GM21367 (cell line): ENCODE measurements around the gene SMYD2.

ENCODE experiments used
- ATAC-seq: cut with Tn5 transposase; IDR thresholded peaks from one replicate; pipeline ENCODE4 v1.9.1; 2021; ENCODE audit not compliant: unreplicated experiment

SMYD2 gene

GRCh38 chr1:214300149-214300780, 19.3 kb downstream of the SMYD2 start:
- no peak for ATAC-seq

- ATAC-seq, result no peak
These were observed 20.6 kb downstream of the SMYD2 start for GRCh38 chr1:214301526-214301925.

GRCh38 chr1:214303141-214303930, 22.4 kb downstream of the SMYD2 start:
- ATAC-seq, result no peak

GRCh38 chr1:214305164-214305751, 24.3 kb downstream of the SMYD2 start:
- no peak for ATAC-seq

- ATAC-seq, result no peak
These were observed 25.3 kb downstream of the SMYD2 start for GRCh38 chr1:214306269-214306668.

- peak; percentile 69 for ATAC-seq
These were observed 29.1 kb downstream of the SMYD2 start for GRCh38 chr1:214310010-214310409.

- ATAC-seq, result no peak
These were observed 30.1 kb downstream of the SMYD2 start for GRCh38 chr1:214310777-214311690.

- ATAC-seq, result no peak
These were observed 31.6 kb downstream of the SMYD2 start for GRCh38 chr1:214312530-214313051.

GRCh38 chr1:214314178-214314843, 33.4 kb downstream of the SMYD2 start:
- no peak for ATAC-seq

GRCh38 chr1:214316593-214316992, 35.6 kb downstream of the SMYD2 start:
- ATAC-seq, result no peak

GRCh38 chr1:214317300-214317699, 36.3 kb downstream of the SMYD2 start:
- no peak for ATAC-seq

GRCh38 chr1:214317734-214318133, 36.8 kb downstream of the SMYD2 start:
- ATAC-seq, result no peak

- no peak for ATAC-seq
These were observed 37.4 kb downstream of the SMYD2 start for GRCh38 chr1:214318356-214318755.

GRCh38 chr1:214318956-214319736, 38.2 kb downstream of the SMYD2 start:
- no peak for ATAC-seq

- no peak for ATAC-seq
These were observed 39.0 kb downstream of the SMYD2 start for GRCh38 chr1:214319938-214320337.

GRCh38 chr1:214321705-214322453, 40.9 kb downstream of the SMYD2 start:
- ATAC-seq, result peak; percentile 66

GRCh38 chr1:214324896-214325800, 44.2 kb downstream of the SMYD2 start:
- ATAC-seq, result no peak

GRCh38 chr1:214326406-214326805, 45.4 kb downstream of the SMYD2 start:
- peak; percentile 42 for ATAC-seq
